GM21515 (cell line): Measurements from ENCODE around the gene ARHGAP45.
A peak's percentile ranks its signal among the peaks of the same experiment; 100 is the strongest.
"Not testable (repeated sequence)": the region's sequence is repeated elsewhere in the genome, so short reads cannot be mapped to it uniquely, and the experiment has no call there.

Experiments
- ATAC-seq: cut with Tn5 transposase; IDR thresholded peaks from one replicate; pipeline ENCODE4 v1.9.1; 2021; ENCODE audit not compliant: unreplicated experiment

Gene ARHGAP45, protein sequence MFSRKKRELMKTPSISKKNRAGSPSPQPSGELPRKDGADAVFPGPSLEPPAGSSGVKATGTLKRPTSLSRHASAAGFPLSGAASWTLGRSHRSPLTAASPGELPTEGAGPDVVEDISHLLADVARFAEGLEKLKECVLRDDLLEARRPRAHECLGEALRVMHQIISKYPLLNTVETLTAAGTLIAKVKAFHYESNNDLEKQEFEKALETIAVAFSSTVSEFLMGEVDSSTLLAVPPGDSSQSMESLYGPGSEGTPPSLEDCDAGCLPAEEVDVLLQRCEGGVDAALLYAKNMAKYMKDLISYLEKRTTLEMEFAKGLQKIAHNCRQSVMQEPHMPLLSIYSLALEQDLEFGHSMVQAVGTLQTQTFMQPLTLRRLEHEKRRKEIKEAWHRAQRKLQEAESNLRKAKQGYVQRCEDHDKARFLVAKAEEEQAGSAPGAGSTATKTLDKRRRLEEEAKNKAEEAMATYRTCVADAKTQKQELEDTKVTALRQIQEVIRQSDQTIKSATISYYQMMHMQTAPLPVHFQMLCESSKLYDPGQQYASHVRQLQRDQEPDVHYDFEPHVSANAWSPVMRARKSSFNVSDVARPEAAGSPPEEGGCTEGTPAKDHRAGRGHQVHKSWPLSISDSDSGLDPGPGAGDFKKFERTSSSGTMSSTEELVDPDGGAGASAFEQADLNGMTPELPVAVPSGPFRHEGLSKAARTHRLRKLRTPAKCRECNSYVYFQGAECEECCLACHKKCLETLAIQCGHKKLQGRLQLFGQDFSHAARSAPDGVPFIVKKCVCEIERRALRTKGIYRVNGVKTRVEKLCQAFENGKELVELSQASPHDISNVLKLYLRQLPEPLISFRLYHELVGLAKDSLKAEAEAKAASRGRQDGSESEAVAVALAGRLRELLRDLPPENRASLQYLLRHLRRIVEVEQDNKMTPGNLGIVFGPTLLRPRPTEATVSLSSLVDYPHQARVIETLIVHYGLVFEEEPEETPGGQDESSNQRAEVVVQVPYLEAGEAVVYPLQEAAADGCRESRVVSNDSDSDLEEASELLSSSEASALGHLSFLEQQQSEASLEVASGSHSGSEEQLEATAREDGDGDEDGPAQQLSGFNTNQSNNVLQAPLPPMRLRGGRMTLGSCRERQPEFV

DNA sequence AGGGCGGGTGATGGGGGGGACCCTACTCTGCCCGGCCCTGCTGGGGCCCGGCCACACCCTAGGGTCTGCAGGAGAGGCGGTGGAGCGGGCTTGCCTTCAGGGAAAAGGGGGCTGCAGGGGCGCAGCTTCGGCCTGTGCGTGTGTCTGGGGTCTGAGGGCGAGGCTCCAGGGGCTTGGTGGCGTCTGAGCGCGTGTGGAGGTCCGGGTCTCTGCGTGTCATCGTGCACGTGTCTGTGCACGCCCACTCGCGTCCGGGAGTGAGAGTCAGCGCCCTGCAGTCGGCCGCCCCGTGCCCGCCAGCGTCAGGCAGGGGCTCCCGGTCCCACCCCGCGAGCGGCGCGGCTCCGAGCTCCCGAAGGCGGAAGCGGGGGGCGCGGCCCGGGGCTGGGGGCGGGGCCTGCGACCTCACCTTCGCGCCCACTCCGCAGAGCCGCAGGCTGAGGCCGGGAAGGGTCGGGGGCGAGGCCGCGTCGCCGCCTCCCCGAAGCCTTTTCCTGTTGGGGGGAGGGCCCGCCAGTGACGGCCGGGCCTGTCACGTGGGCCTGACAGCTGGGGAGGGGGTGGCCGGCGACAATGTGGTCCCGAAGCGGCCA lies at the start of gene ARHGAP45:
ARHGAP45 (plus strand) TSS at position 420 of the 593 bp plus-strand sequence. CDS start 239 bp downstream, outside the sequence.
- ATAC-seq, result peak; percentile 34

GRCh38 chr19:1017906-1018305 lies 49.1 kb upstream of the ARHGAP45 start:
- ATAC-seq, result no peak

GRCh38 chr19:1018393-1018792 lies 48.6 kb upstream of the ARHGAP45 start:
- no peak for ATAC-seq

GRCh38 chr19:1018932-1019615 lies 47.9 kb upstream of the ARHGAP45 start:
- ATAC-seq, result no peak

DNA sequence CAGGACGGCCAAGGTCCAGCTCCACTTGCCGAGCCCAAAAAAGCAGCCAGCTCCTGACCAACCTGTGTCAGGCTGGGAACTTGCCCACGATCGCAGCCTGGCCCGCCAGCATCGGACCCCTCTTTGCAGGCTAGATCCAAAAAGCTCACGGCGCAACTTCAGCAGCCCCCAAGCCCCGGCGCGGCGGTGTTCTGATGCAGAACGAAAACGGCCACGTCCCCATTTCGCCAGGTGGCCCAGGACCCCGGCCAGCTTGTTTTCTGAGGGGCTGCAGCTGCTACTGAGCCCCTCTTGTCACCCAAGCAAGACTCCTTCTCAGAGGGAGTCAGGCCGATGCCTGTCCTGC lies 47.4 kb upstream of the ARHGAP45 start:
- ATAC-seq, result no peak

- ATAC-seq, result no peak
These were observed 46.7 kb upstream of the ARHGAP45 start for GRCh38 chr19:1019980-1020867.

DNA sequence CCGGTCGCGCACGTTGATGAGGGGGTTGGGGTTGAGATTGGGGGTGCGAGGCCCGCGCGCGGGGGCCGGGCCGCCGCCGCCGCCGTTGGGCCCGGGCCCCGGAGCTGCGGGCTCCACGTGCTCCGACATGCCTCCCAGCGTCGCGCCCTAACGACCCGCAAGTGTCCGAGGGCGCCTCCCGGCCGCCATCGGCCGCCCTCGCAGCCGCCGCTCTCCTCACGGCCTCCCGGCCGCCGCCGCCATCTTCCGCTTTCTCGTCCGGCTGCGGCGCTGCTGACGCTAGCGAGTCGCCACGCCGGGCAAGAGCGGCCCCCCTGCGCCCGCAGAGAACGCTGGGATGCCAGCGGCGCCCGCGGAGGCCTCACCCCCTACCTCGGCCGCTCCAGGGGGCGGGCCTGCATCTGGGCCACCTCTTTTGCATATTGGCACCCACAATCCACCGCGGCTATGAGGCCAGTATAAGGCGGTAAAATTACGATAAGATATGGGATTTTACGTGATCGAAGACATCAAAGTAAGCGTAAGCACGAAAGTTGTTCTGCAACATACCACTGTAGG lies 46.0 kb upstream of the ARHGAP45 start, which contains the start of gene TMEM259:
TMEM259 (minus strand) TSS at position 256 of the 558 bp plus-strand sequence; CDS start at position 129, 127 bp downstream.
- ATAC-seq, result peak; percentile 66

GRCh38 chr19:1023883-1024188 lies 43.1 kb upstream of the ARHGAP45 start:
- not testable (repeated sequence) for ATAC-seq

- ATAC-seq, result not testable (repeated sequence)
These were observed 41.9 kb upstream of the ARHGAP45 start for GRCh38 chr19:1025080-1025479.

GRCh38 chr19:1025960-1026782 lies 40.8 kb upstream of the ARHGAP45 start, which contains the start of gene CNN2:
TSS of gene CNN2 (plus strand) at chr19:1026608. CDS start at chr19:1026662, 54 bp downstream.
- no peak for ATAC-seq

GRCh38 chr19:1026783-1027649 lies 40.0 kb upstream of the ARHGAP45 start:
- ATAC-seq, result no peak

GRCh38 chr19:1027650-1028061 lies 39.3 kb upstream of the ARHGAP45 start:
- no peak for ATAC-seq

DNA sequence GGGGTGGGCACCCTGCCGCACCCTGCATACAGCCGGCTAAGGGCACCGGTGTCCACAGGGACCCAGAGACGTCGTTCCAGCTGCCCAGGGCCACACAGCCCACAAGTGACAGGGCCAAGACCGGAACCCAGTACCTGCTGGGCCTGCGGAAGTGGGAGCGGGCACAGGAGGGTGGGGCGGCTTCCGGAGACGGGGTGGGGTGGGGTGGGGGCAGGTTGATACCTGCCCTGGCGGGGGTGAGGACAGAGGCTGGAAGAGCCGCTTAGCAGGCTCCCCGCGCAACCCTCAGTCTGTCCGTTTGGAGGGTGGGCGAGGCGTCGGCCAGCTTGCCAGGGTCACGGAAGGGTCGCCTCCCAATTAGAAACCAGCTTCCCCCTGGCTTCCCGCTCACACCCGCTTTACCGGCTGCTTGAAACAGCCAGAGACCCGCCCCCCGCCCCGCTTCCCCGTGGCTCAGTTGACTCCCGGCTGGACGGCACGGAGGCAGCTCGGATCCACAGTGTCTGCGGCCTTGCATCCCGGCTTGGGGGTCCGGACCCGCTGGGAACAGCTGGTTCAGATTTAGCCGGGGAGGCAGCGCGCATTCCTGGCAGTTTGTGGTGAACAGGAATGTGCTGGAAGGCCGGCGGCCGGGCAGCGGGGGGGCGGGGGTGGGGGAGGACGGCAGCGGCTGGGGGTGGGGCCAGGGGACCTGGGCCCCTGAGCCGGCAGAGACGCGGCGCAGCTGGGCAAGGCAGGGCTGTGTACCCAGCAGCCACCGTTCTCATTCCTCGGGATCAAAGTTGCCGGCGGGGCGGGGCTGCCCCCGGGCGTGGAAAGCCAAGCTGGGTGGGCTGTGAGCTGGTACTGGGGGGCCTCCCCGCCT lies 38.7 kb upstream of the ARHGAP45 start:
- ATAC-seq, result no peak

GRCh38 chr19:1032264-1032867 lies 34.6 kb upstream of the ARHGAP45 start:
- no peak for ATAC-seq

DNA sequence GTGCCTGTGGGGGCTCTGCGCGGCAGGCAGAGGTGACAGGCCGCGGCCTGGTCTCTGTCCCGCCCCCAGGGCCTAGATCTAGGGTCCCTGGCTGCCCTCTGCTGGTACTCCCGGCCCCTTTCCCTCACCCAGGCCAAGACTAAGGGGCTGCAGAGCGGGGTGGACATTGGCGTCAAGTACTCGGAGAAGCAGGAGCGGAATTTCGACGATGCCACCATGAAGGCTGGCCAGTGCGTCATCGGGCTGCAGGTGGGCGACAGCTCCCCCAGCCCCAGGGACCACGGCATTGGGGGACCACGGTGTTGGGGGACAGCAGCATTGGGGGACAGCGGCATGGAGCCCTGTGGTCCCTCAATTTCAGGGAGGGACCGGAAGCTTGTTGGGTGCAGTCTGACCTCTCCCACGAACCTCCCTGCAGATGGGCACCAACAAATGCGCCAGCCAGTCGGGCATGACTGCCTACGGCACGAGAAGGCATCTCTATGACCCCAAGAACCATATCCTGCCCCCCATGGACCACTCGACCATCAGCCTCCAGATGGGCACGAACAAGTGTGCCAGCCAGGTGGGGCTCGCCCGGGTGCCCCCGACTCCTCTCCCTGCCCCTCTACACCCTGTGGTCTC lies 30.9 kb upstream of the ARHGAP45 start:
- no peak for ATAC-seq
